GM21528 (cell line): Measurements from ENCODE around the gene RNGTT.

Experiments used
- ATAC-seq: cut with Tn5 transposase; IDR thresholded peaks from one replicate; pipeline ENCODE4 v1.9.1; 2021; ENCODE audit warnings: mild to moderate bottlenecking, moderate library complexity; ENCODE audit not compliant: unreplicated experiment, low FRiP score

The RNGTT gene

GRCh38 chr6:88572449-88573139 lies 390.8 kb downstream of the RNGTT start:
- ATAC-seq, result no peak

- no peak for ATAC-seq
These were observed 393.5 kb downstream of the RNGTT start for GRCh38 chr6:88569959-88570358.

- ATAC-seq, result no peak
These were observed 395.7 kb downstream of the RNGTT start for GRCh38 chr6:88567696-88568095.

- ATAC-seq, result no peak
These were observed 396.5 kb downstream of the RNGTT start for GRCh38 chr6:88566746-88567534.

- ATAC-seq, result no peak
These were observed 397.6 kb downstream of the RNGTT start for GRCh38 chr6:88565836-88566235.

GRCh38 chr6:88565409-88565811 lies 398.0 kb downstream of the RNGTT start:
- no peak for ATAC-seq

GRCh38 chr6:88563277-88563625 lies 400.2 kb downstream of the RNGTT start:
- no peak for ATAC-seq

GRCh38 chr6:88562353-88563276 lies 400.8 kb downstream of the RNGTT start:
- no peak for ATAC-seq

GRCh38 chr6:88561954-88562315 lies 401.5 kb downstream of the RNGTT start:
- ATAC-seq, result no peak

- no peak for ATAC-seq
These were observed 402.1 kb downstream of the RNGTT start for GRCh38 chr6:88561034-88561953.
